Mucosa of rectum (tissue), 2 donors: Measurements from ENCODE around the gene P2RY8.
A peak's percentile ranks its signal among the peaks of the same experiment; 100 is the strongest.
"Not testable (repeated sequence)": the region's sequence is repeated elsewhere in the genome, so short reads cannot be mapped to it uniquely, and the experiment has no call there.

ENCODE experiments used
- H3K27ac ChIP-seq, 2 donors: one replicate each; pipeline ENCODE4 v1.7.0; 2013; ENCODE audit warnings: inconsistent platforms in 2 of 2, low read depth in 2 of 2, low read length in 2 of 2
- H3K27me3 ChIP-seq, 2 donors: one replicate each; pipeline ENCODE4 v1.7.0; 2013; ENCODE audit warnings: low read length in 2 of 2; ENCODE audit not compliant: control insufficient read depth in 2 of 2, insufficient read depth in 2 of 2
- H3K36me3 ChIP-seq, 2 donors: one replicate each; pipeline ENCODE4 v1.7.0; 2013; ENCODE audit warnings: low read length in 2 of 2; ENCODE audit not compliant: control insufficient read depth in 2 of 2, insufficient read depth in 2 of 2
- H3K4me1 ChIP-seq, 2 donors: one replicate each; pipeline ENCODE4 v1.7.0; 2013; ENCODE audit warnings: low read length in 2 of 2, mild to moderate bottlenecking in 1 of 2; ENCODE audit not compliant: control insufficient read depth in 2 of 2, insufficient read depth in 2 of 2
- H3K4me3 ChIP-seq, 2 donors: one replicate each; pipeline ENCODE4 v1.7.0; 2013; ENCODE audit warnings: low read length in 2 of 2
- H3K9ac ChIP-seq, 2 donors: one replicate each; pipeline ENCODE4 v1.7.0; 2013; ENCODE audit warnings: low read length in 2 of 2, low read depth in 1 of 2, mild to moderate bottlenecking in 1 of 2
- H3K9me3 ChIP-seq, 2 donors: one replicate each; pipeline ENCODE4 v1.7.0; 2013; ENCODE audit warnings: low read length in 2 of 2; ENCODE audit not compliant: control insufficient read depth in 2 of 2
- donor health status: healthy.
- donor health status: Normal muscosa, but diverticular disease.

Gene P2RY8, protein sequence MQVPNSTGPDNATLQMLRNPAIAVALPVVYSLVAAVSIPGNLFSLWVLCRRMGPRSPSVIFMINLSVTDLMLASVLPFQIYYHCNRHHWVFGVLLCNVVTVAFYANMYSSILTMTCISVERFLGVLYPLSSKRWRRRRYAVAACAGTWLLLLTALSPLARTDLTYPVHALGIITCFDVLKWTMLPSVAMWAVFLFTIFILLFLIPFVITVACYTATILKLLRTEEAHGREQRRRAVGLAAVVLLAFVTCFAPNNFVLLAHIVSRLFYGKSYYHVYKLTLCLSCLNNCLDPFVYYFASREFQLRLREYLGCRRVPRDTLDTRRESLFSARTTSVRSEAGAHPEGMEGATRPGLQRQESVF

DNA sequence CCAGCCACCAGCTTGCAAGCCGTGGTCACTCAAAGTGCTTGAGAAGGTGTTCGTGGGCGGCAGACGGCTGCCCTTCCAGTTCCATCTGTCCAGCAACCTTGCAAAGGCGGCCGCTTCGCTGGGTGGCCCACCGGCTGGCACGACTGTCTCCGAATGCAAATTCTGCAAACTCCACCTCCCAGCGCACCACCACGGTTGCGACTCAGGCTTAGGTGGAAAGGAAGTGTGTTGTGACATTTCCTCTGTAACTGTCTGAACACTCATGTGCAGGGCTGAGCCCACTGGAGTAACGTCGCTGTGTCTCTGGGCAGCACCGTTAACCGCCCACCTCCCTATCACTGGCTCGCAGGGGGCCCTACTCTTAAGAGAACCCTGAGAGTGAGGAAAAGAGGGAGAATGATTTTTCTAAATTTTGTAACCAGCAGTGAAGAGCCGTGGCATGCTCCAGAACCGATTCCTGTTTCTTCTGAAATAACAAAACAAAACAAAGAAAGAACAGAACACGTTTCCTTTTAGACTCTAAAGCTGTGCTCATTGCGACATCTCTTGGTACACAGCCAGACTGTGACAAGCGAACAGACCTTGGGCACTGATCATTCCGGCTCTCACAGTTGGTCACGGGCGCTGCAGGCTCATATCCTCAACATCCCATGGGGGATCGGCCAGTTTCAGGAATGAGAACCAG, at the start of gene P2RY8:
P2RY8 (minus strand) TSS at position 155 of the 685 bp plus-strand sequence. CDS start 70,627 bp downstream, outside the sequence.
- Histone ChIP-seq H3K4me1 (no peaks in the 10 kb centered on the region), H3K9ac (peak within 1 kb of the TSS; percentile 51 to 60), H3K9me3 (no peaks in the 10 kb centered on the region), H3K27ac (peak within 1 kb of the TSS; percentile 66 to 77), H3K27me3 (no peaks in the 10 kb centered on the region), H3K4me3 (peak within 1 kb of the TSS; percentile 66 to 78), H3K36me3 (no peaks in the 10 kb centered on the region)

DNA sequence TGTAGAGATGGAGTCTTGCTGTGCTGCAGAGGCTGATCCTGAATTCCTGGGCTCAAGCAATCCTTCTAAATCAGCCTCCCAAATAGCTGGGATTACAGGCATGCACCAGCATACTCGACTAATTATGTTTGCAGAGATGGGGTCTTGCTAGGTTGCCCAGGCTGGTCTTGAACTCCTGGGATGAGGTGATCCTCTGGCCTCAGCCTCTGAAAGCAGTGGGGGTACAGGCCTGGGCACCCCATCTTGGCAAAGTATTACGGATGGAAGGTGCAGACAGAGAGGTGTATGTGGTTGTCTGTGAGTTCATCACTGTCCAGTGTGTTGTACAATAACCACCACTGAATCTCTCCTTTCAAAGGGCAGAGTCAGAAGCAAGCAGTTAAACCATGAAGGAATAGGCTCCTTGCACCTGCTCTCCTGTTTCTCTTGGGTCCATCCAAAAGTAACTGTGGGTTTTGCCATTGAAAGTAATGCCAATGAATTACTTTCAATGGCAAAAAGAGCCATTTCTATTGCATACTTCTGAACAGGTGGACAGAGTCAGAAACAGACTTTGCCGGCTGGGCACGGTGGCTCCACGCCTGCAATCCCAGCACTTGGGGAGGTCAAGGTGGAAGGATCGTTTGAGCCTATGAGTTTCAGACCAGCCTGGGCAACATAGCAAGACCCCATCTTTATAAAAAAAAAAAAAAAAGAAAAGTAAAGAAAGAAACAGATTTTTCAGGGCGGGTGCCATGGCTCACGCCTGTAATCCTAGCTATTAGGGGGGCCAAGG, 47.4 kb upstream of the P2RY8 start:
- Histone ChIP-seq H3K4me3 (no peak overlapping the region), H3K4me1 (no peaks in the 10 kb centered on the region), H3K27me3 (no peaks in the 10 kb centered on the region), H3K36me3 (no peaks in the 10 kb centered on the region), H3K9ac (no peak overlapping the region), H3K27ac (no peak overlapping the region), H3K9me3 (no peaks in the 10 kb centered on the region)

DNA sequence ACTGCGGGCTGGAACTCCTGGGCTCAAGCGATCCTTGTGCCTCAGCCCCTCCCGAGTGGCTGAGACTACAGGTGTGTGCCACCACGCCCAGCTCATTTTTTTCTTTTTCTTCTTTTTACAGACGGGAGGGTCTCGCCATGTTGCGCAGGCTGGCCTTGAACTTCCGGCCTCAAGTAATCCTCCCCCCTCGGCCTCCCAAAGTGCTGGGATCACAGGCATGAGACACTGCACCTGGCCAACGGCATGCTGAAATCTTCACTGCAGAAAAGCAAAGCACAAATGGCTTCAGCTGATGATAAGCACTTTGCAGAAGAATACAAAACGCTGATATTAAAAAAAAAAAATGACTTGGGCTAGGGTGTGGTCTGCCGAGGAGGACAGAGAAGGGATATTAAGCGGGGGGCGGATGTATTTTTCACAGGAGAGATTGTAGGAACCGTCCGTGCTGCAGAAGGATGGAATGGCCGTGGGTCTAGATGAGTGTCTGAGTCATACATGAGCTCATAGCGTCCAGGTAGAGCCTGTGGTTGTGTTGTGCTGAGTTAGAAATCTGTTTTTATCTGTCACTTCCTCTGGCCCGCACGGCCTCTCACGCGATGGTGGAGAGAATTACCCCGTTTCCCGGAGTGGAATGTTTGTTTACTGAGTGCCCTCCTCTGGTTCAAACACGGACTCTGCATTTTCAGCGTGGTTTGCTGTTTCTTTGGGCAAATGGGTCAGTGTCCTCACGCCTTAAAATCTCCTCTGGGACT, 45.9 kb upstream of the P2RY8 start:
- H3K9ac ChIP-seq, result no peak overlapping the region
- no peaks in the 10 kb centered on the region for H3K4me1 ChIP-seq
- H3K36me3 ChIP-seq, result no peaks in the 10 kb centered on the region
- no peaks in the 10 kb centered on the region for H3K27me3 ChIP-seq
- no peaks in the 10 kb centered on the region for H3K9me3 ChIP-seq
- H3K27ac ChIP-seq, result no peak overlapping the region
- no peak overlapping the region for H3K4me3 ChIP-seq

DNA sequence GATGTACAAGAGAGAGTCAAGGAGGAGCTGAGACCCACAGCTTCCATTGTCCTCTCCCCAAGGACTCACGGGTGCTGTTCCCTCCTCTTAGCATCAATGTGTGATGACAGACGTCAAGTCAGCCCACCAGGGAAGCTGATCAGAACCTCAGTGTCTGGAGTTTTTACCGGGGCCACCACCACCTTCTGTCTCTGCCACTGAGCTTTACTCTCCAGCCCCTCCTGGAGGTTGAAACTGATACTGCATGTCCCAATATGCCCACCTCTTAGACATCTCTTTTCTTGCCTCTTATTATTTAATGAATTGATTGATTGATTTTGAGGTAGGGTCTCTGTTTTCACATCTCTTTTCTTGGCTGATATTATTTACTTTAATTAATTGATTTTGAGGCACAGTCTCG, 44.1 kb upstream of the P2RY8 start:
- Histone ChIP-seq H3K9ac (no peak overlapping the region), H3K9me3 (no peaks in the 10 kb centered on the region), H3K27ac (no peak overlapping the region), H3K36me3 (no peaks in the 10 kb centered on the region), H3K4me1 (no peaks in the 10 kb centered on the region), H3K4me3 (no peak overlapping the region), H3K27me3 (no peaks in the 10 kb centered on the region)

DNA sequence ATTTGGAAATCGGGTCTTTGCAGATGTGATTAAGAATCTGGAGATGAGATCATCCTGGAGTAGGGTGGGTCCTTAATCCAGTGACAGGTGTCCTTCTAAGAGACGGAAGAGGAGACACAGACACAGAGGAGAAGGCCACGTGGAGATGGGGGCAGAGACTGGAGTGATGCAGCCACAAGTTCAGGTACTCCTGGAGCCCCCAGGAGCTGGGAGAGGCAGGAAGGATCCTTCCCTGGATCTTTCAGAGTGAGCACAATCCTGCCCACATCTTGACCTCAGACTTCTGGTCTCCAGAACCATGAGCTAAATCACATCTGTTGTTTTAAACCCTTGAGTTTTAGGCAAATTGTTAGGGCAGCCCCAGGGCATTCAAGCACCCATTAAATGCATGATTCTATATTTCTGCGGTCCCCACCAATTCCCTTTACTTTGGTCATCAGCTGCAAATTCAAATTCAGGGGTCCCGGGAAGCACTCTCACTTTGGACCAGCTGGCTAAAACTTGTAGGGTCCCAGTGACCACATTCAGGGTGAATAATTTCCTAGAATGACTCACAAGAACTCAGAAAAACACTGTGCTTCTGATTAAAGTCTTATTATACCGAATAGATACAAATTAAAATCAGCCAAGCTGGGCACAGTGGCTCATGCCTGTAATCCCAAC, 41.7 kb upstream of the P2RY8 start:
- Histone ChIP-seq H3K27ac (no peak overlapping the region), H3K27me3 (no peaks in the 10 kb centered on the region), H3K4me3 (no peak overlapping the region), H3K36me3 (no peaks in the 10 kb centered on the region), H3K4me1 (no peaks in the 10 kb centered on the region), H3K9me3 (no peaks in the 10 kb centered on the region), H3K9ac (no peak overlapping the region)

DNA sequence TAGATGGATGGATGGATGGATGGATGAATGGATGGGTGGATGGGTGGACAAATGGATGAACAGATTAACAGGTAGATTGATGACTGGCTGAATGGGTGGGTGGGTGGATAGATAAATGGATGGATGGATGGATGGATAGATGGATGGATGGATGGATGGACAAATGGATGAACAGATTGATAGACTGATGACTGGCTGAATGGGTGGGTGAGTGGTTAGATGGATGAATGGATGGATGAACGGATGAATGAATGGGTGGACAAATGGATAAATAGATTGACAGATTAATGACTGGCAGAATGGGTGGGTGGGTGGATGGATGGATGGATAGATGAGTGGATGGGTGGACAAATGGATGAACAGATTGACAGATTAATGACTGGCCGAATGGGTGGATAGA, 40.9 kb upstream of the P2RY8 start:
- no peak overlapping the region for H3K4me3 ChIP-seq
- H3K9me3 ChIP-seq, result no peaks in the 10 kb centered on the region
- no peaks in the 10 kb centered on the region for H3K4me1 ChIP-seq
- no peaks in the 10 kb centered on the region for H3K27me3 ChIP-seq
- no peak overlapping the region for H3K9ac ChIP-seq
- no peaks in the 10 kb centered on the region for H3K36me3 ChIP-seq
- H3K27ac ChIP-seq, result no peak overlapping the region

DNA sequence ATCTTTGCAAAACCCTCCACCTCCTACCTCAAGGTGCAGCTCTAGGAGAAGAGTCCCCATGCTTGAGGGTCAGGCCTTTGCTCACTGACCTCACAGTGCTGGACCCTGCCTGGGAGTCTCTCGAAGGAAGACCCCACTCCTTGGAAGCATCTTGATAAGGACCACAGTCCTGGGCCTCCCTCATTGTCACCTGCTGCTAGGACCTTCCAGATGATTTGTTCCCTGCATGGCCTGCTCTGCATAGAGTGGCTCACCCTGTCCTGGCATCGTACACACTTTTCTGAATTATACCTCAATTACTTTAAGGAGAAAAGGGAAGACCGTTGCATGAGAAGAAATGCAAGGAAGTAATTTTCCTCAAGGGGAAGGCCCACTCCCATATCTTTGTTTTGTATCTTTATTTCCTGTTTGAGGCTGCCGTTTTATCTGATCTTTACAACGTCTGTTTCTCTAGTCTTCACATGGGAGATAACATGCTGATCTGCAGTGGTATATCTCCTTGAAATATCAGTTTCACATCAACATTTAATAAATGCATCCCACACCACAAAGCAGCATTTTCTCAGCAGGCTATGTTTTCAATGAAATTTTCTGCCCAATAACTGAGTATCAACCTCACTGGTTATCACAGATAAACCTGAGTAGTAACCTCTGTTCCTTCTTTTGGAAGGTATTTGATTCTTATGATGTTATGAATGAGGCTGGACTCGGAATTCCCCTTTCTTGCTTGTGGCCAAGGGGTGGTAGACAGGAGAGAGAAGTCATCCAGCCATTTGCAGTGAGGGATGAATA, 39.4 kb upstream of the P2RY8 start:
- no peaks in the 10 kb centered on the region for H3K27me3 ChIP-seq
- H3K4me3 ChIP-seq, result no peak overlapping the region
- no peak overlapping the region for H3K9ac ChIP-seq
- no peaks in the 10 kb centered on the region for H3K36me3 ChIP-seq
- no peaks in the 10 kb centered on the region for H3K9me3 ChIP-seq
- no peaks in the 10 kb centered on the region for H3K4me1 ChIP-seq
- no peak overlapping the region for H3K27ac ChIP-seq

DNA sequence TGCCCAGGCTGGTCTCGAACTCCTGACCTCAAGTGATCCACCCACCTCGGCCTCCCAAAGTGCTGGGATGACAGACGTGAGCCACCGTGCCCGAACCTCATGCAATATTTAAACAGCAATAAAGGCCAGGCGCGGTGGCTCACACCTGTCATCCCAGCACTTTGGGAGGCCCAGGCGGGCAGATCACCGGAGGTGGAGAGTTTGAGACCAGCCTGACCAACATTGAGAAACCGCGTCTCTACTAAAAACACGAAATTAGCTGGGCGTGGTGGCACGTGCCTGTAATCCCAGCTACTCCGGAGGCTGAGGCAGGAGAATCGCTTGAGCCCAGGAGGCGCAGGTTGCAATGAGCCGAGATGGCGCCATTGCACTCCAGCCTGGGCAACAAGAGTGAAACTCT, 37.2 kb upstream of the P2RY8 start:
- H3K9me3 ChIP-seq, H3K27ac ChIP-seq: not testable (repeated sequence)

More for the DNA sequence above, 37.2 kb upstream of the P2RY8 start:
- not testable (repeated sequence) for H3K27me3 ChIP-seq, H3K4me3 ChIP-seq, H3K36me3 ChIP-seq, H3K9ac ChIP-seq, H3K4me1 ChIP-seq
